Measurements from ENCODE around the gene FBXL7.

FBXL7 gene

GRCh38 chr5:15757619-15758018 lies 257.6 kb downstream of the FBXL7 start:
- DNase-seq (ENCODE audit: low read depth, low spot score) = no peak

GRCh38 chr5:15762668-15763067 lies 262.7 kb downstream of the FBXL7 start:
- no peak for DNase-seq (ENCODE audit: low read depth, low spot score)

GRCh38 chr5:15763754-15764153 lies 263.8 kb downstream of the FBXL7 start:
- no peak for DNase-seq (ENCODE audit: low read depth, low spot score)

GRCh38 chr5:15768936-15769335 lies 269.0 kb downstream of the FBXL7 start:
- no peak for DNase-seq (ENCODE audit: low read depth, low spot score)

GRCh38 chr5:15772131-15772530 lies 272.2 kb downstream of the FBXL7 start:
- DNase-seq (ENCODE audit: low read depth, low spot score) = no peak

GRCh38 chr5:15774632-15775031 lies 274.7 kb downstream of the FBXL7 start:
- peak; percentile 25 for DNase-seq (ENCODE audit: low read depth, low spot score)

GRCh38 chr5:15776346-15776745 lies 276.4 kb downstream of the FBXL7 start:
- DNase-seq (ENCODE audit: low read depth, low spot score) = no peak

GRCh38 chr5:15783734-15784133 lies 283.8 kb downstream of the FBXL7 start:
- DNase-seq (ENCODE audit: low read depth, low spot score) = no peak

GRCh38 chr5:15785531-15785981 lies 285.6 kb downstream of the FBXL7 start:
- no peak for DNase-seq (ENCODE audit: low read depth, low spot score)

GRCh38 chr5:15786326-15786725 lies 286.3 kb downstream of the FBXL7 start:
- DNase-seq (ENCODE audit: low read depth, low spot score) = no peak

- DNase-seq (ENCODE audit: low read depth, low spot score) = no peak
Measured at GRCh38 chr5:15786884-15787283, 286.9 kb downstream of the FBXL7 start.

GRCh38 chr5:15787681-15788080 lies 287.7 kb downstream of the FBXL7 start:
- no peak for DNase-seq (ENCODE audit: low read depth, low spot score)

- DNase-seq (ENCODE audit: low read depth, low spot score) = no peak
Measured at GRCh38 chr5:15789642-15790041, 289.7 kb downstream of the FBXL7 start.

- no peak for DNase-seq (ENCODE audit: low read depth, low spot score)
Measured at GRCh38 chr5:15790446-15791018, 290.6 kb downstream of the FBXL7 start.

- no peak for DNase-seq (ENCODE audit: low read depth, low spot score)
Measured at GRCh38 chr5:15791274-15791673, 291.3 kb downstream of the FBXL7 start.

GRCh38 chr5:15791859-15792258 lies 291.9 kb downstream of the FBXL7 start:
- no peak for DNase-seq (ENCODE audit: low read depth, low spot score)

GRCh38 chr5:15794052-15794985 lies 294.3 kb downstream of the FBXL7 start:
- no peak for DNase-seq (ENCODE audit: low read depth, low spot score)

GRCh38 chr5:15796096-15796495 lies 296.1 kb downstream of the FBXL7 start:
- DNase-seq (ENCODE audit: low read depth, low spot score) = no peak

- peak; percentile 69 for DNase-seq (ENCODE audit: low read depth, low spot score)
Measured at GRCh38 chr5:15796557-15796956, 296.6 kb downstream of the FBXL7 start.

- no peak for DNase-seq (ENCODE audit: low read depth, low spot score)
Measured at GRCh38 chr5:15797116-15797515, 297.1 kb downstream of the FBXL7 start.

- DNase-seq (ENCODE audit: low read depth, low spot score) = no peak
Measured at GRCh38 chr5:15798006-15798405, 298.0 kb downstream of the FBXL7 start.

GRCh38 chr5:15799014-15799413 lies 299.0 kb downstream of the FBXL7 start:
- DNase-seq (ENCODE audit: low read depth, low spot score) = no peak

GRCh38 chr5:15799612-15800011 lies 299.6 kb downstream of the FBXL7 start:
- DNase-seq (ENCODE audit: low read depth, low spot score) = no peak

Measured in iPS DF 19.7 (cell line).